B cell (primary cell): ENCODE data around the gene SLC37A1. TPM values are rescaled to one million over a fixed set of nuclear protein-coding genes. Genes with fewer than 3 reads are reported as not detected.

Source experiments
- ATAC-seq: fragments of 200-7000 bp; cut with Tn5 transposase; one replicate; pipeline ENCODE4 v1.10.0; 2021; ENCODE audit warnings: low read depth, mild to moderate bottlenecking, moderate number of reproducible peaks, moderate library complexity
- CTCF ChIA-PET: fragments of 350-600 bp; sonication (Branson Sonifier 250); formaldehyde crosslinking; loops from one replicate; lab custom pipeline; 2021; ENCODE audit warnings: antibody characterized with exemption, inconsistent platforms; lab: Charles Lee
- POLR2A ChIA-PET: fragments of 350-600 bp; sonication (Branson Sonifier 250); formaldehyde crosslinking; loops from one replicate; lab custom pipeline; 2021; ENCODE audit warnings: antibody characterized with exemption; lab: Charles Lee
- DNase-seq: peaks from one replicate; pipeline ENCODE4 v3.0.0; 2013
- H2AFZ ChIP-seq: 2 replicates; pipeline ENCODE4 v1.6.1; 2012; ENCODE audit warnings: mild to moderate bottlenecking, low read depth, low read length; ENCODE audit not compliant: insufficient read depth, poor library complexity, severe bottlenecking
- H3K27ac ChIP-seq, 2 donors: 1 replicate in 1 of 2; 2 replicates in 1 of 2; pipeline ENCODE4 v1.5.1; 2012 to 2013; ENCODE audit warnings: low read length in 2 of 2, mild to moderate bottlenecking in 2 of 2, moderate library complexity in 1 of 2
- H3K27me3 ChIP-seq, 4 experiments: fragments of 200-600 bp in 1 of 4; sonication (generic) in 1 of 4; replicated peaks in 1 of 4; 1 replicate in 2 of 4; 2 replicates in 2 of 4; pipeline versions ENCODE4 v1.6.1 to v1.7.0; 2013 to 2016; ENCODE audit warnings: low read length in 3 of 4, mild to moderate bottlenecking in 2 of 4, mixed read lengths in 1 of 4, moderate library complexity in 1 of 4; ENCODE audit not compliant: insufficient read depth in 4 of 4, control insufficient read depth in 3 of 4; ENCODE audit errors: control extremely low read depth in 1 of 4
- H3K36me3 ChIP-seq, 2 experiments: replicated peaks in 1 of 2; 1 replicate in 1 of 2; 2 replicates in 1 of 2; pipeline versions ENCODE4 v1.6.1 to v1.7.1; 2013; ENCODE audit warnings: low read length in 1 of 2; ENCODE audit not compliant: insufficient read depth in 2 of 2, control insufficient read depth in 1 of 2; ENCODE audit errors: control extremely low read depth in 1 of 2, extremely low read depth in 1 of 2
- H3K4me1 ChIP-seq, 2 donors: fragments of 200-600 bp in 1 of 2; sonication (generic) in 1 of 2; 1 replicate in 1 of 2; 2 replicates in 1 of 2; pipeline versions ENCODE4 v1.5.1 to v1.6.1; 2013 to 2017; ENCODE audit warnings: low read length in 2 of 2; ENCODE audit not compliant: control insufficient read depth in 2 of 2, insufficient read depth in 2 of 2
- H3K4me2 ChIP-seq: replicated peaks from 2 replicates; pipeline ENCODE3; 2012; ENCODE audit warnings: mild to moderate bottlenecking, low read depth, low read length; ENCODE audit not compliant: poor library complexity, severe bottlenecking
- H3K4me3 ChIP-seq, 5 experiments: fragments of 200-600 bp in 1 of 5; sonication (generic) in 1 of 5; 1 replicate in 3 of 5; 2 replicates in 2 of 5; pipeline versions ENCODE4 v1.5.1 to v1.7.0; 2011 to 2016; ENCODE audit warnings: low read length in 4 of 5, mild to moderate bottlenecking in 4 of 5, low read depth in 2 of 5, control low read depth in 1 of 5, moderate library complexity in 1 of 5; ENCODE audit not compliant: insufficient read depth in 1 of 5; ENCODE audit errors: control extremely low read depth in 1 of 5, extremely low read depth in 1 of 5
- H3K79me2 ChIP-seq: fragments of 200-600 bp; sonication (generic); one replicate; pipeline ENCODE4 v1.6.0; 2016; ENCODE audit warnings: low read length; ENCODE audit not compliant: control insufficient read depth, insufficient read depth
- H3K9ac ChIP-seq: fragments of 200-600 bp; sonication (generic); 2 replicates; pipeline ENCODE4 v1.6.1; 2017; ENCODE audit warnings: mild to moderate bottlenecking, low read length, moderate library complexity
- H3K9me3 ChIP-seq, 3 donors: one replicate each; pipeline versions ENCODE4 v1.6.1 to v1.7.1; 2013; ENCODE audit warnings: low read length in 2 of 3; ENCODE audit not compliant: control insufficient read depth in 2 of 3, insufficient read depth in 1 of 3; ENCODE audit errors: control extremely low read depth in 1 of 3
- H4K20me1 ChIP-seq: 2 replicates; pipeline ENCODE4 v1.6.0; 2012; ENCODE audit warnings: mild to moderate bottlenecking, low read length; ENCODE audit not compliant: insufficient read depth, control insufficient read depth, poor library complexity, severe bottlenecking
- H3K27ac Mint-ChIP-seq: one replicate; pipeline ENCODE4 v1.8.0; 2021; ENCODE audit warnings: mixed read lengths
- H3K27me3 Mint-ChIP-seq: one replicate; pipeline ENCODE4 v1.8.0; 2021; ENCODE audit warnings: mixed read lengths
- H3K4me1 Mint-ChIP-seq: one replicate; pipeline ENCODE4 v1.8.0; 2021; ENCODE audit warnings: mixed read lengths
- H3K4me3 Mint-ChIP-seq: one replicate; pipeline ENCODE4 v1.8.0; 2021; ENCODE audit warnings: mixed read lengths
- H3K9me3 Mint-ChIP-seq: one replicate; pipeline ENCODE4 v1.8.0; 2022; ENCODE audit warnings: mixed read lengths; ENCODE audit not compliant: insufficient read depth
- CTCF ChIP-seq: fragments of 200-600 bp; IDR thresholded peaks from one replicate; pipeline ENCODE4 v1.8.0; 2022; ENCODE audit warnings: antibody characterized with exemption, mild to moderate bottlenecking
- EZH2 ChIP-seq: IDR thresholded peaks from 2 replicates; pipeline ENCODE4 v1.6.1; 2012; ENCODE audit warnings: borderline replicate concordance, low read depth, mild to moderate bottlenecking, moderate library complexity, low read length; ENCODE audit not compliant: insufficient read depth, poor library complexity, severe bottlenecking
- WGBS: methylation state at CpG from one replicate; pipeline ENCODE4 v1.1.5; 2013; ENCODE audit warnings: missing lambda C conversion rate; ENCODE audit not compliant: insufficient coverage; 5-methylcytosine and 5-hydroxymethylcytosine counted together
- intact Hi-C: fragments of 100-400 bp; cut with micrococcal nuclease; formaldehyde crosslinking; loops from one replicate; pipeline ENCODE4 v1.10.0; 2022
- polyA plus RNA-seq: library from polyadenylated mRNA; depleted of rRNA; stranded (reverse); fragments of >200 nt; gene quantifications from 2 replicates; pipeline ENCODE4 v1.2.3, GENCODE V29; 2012
- total RNA-seq, 2 donors: library from RNA; stranded (reverse); fragments of 120-200 nt in 1 of 2; gene quantifications; 1 replicate in 1 of 2; 2 replicates in 1 of 2; pipeline versions ENCODE4 v1.2.3 to v1.2.4, GENCODE V29; 2013 to 2022

SLC37A1 gene
- total and polyA plus RNA-seq, 2 donors (not counting 1 experiment from before 2014, with no cell fraction given) = 38.1 to 60.2 TPM

GRCh38 chr21:42539931-42540343 lies 26.3 kb downstream of the SLC37A1 start:
- Mint-ChIP-seq H3K4me3 (no peak overlapping the region), H3K27ac (peak overlapping the region; percentile 15), H3K27me3 (no peaks in the 10 kb centered on the region), H3K4me1 (peaks cover 34% of the 10 kb centered on the region), H3K9me3 (no peaks in the 10 kb centered on the region)
- WGBS = 97% methylated on average over 5 of the region's 7 CpGs
- peaks cover 13% of the 10 kb centered on the region for H4K20me1 ChIP-seq
- no peak overlapping the region for H3K4me2 ChIP-seq
- intact Hi-C loops = loop anchor here (5.0 to 10.0 kb wide), 3 partner anchors 123 to 615 kb away; no protein-coding TSS in a partner anchor
- peaks cover 8 to 71% of the 10 kb centered on the region in 2 experiments for H3K36me3 ChIP-seq
- no peaks in the 10 kb centered on the region for H3K27me3 ChIP-seq
- ChIA-PET POLR2A (no interaction called here), CTCF (interaction anchor here (1.3 to 2.6 kb wide), 2 partner anchors 230 to 374 kb away, joined by 3 to 15 read pairs; no protein-coding TSS in a partner anchor)
- H3K4me1 ChIP-seq = peaks cover 25 to 27% of the 10 kb centered on the region in 2 donors
- no peaks in the 10 kb centered on the region for H3K9me3 ChIP-seq
- no peak for TF ChIP-seq EZH2
- TF ChIP-seq CTCF = no peak
- H3K79me2 ChIP-seq = peaks cover 28% of the 10 kb centered on the region
- no peak overlapping the region for H3K4me3 ChIP-seq
- ATAC-seq (no peak), DNase-seq (no peak)
- no peak overlapping the region for H2AFZ ChIP-seq
- no peak overlapping the region for H3K27ac ChIP-seq
- no peak overlapping the region for H3K9ac ChIP-seq

GRCh38 chr21:42540396-42540795 lies 26.7 kb downstream of the SLC37A1 start:
- H4K20me1 ChIP-seq = peaks cover 16% of the 10 kb centered on the region
- 85% methylated on average over 7 of the region's 8 CpGs for WGBS
- no peak for ATAC-seq
- no peak for TF ChIP-seq CTCF
- no peak for TF ChIP-seq EZH2
- Mint-ChIP-seq H3K4me3 (no peak overlapping the region), H3K27ac (peak overlapping the region; percentile 15), H3K27me3 (no peaks in the 10 kb centered on the region), H3K4me1 (peaks cover 32% of the 10 kb centered on the region), H3K9me3 (no peaks in the 10 kb centered on the region)
- no peak overlapping the region for H3K4me2 ChIP-seq
- H3K9me3 ChIP-seq = no peaks in the 10 kb centered on the region
- H3K27ac ChIP-seq = no peak overlapping the region
- intact Hi-C loops = no loop called here
- H3K4me1 ChIP-seq = peaks cover 21 to 27% of the 10 kb centered on the region in 2 donors
- no peaks in the 10 kb centered on the region for H3K27me3 ChIP-seq
- no peak overlapping the region for H2AFZ ChIP-seq
- H3K4me3 ChIP-seq = no peak overlapping the region
- POLR2A ChIA-PET = no interaction called here
- peaks cover 8 to 73% of the 10 kb centered on the region in 2 experiments for H3K36me3 ChIP-seq
- no peak for DNase-seq
- H3K79me2 ChIP-seq = peaks cover 28% of the 10 kb centered on the region
- no peak overlapping the region for H3K9ac ChIP-seq
- CTCF ChIA-PET = interaction anchor here (1.3 to 2.6 kb wide), 2 partner anchors 230 to 374 kb away, joined by 3 to 15 read pairs; no protein-coding TSS in a partner anchor
